HG03097 (cell line): ENCODE measurements around the gene CDH20.

Experiments
- ATAC-seq: cut with Tn5 transposase; IDR thresholded peaks from one replicate; pipeline ENCODE4 v1.9.1; 2021; ENCODE audit not compliant: unreplicated experiment, low FRiP score

CDH20 gene

GRCh38 chr18:61419763-61420162, 86.5 kb downstream of the CDH20 start:
- no peak for ATAC-seq

GRCh38 chr18:61420218-61420885, 87.1 kb downstream of the CDH20 start:
- no peak for ATAC-seq

GRCh38 chr18:61426492-61427053, 93.3 kb downstream of the CDH20 start:
- ATAC-seq = no peak

GRCh38 chr18:61428266-61428665, 95.0 kb downstream of the CDH20 start:
- no peak for ATAC-seq

- ATAC-seq = no peak
These were observed 99.4 kb downstream of the CDH20 start for GRCh38 chr18:61432590-61432989.

- ATAC-seq = peak; percentile 71
These were observed 101.9 kb downstream of the CDH20 start for GRCh38 chr18:61435064-61435652.

GRCh38 chr18:61443081-61443725, 110.0 kb downstream of the CDH20 start:
- ATAC-seq = no peak

- peak; percentile 97 for ATAC-seq
These were observed 115.1 kb downstream of the CDH20 start for GRCh38 chr18:61448316-61448715.

- no peak for ATAC-seq
These were observed 126.8 kb downstream of the CDH20 start for GRCh38 chr18:61459896-61460648.

- no peak for ATAC-seq
These were observed 131.4 kb downstream of the CDH20 start for GRCh38 chr18:61464551-61465142.

- no peak for ATAC-seq
These were observed 133.5 kb downstream of the CDH20 start for GRCh38 chr18:61466736-61467135.

- no peak for ATAC-seq
These were observed 136.9 kb downstream of the CDH20 start for GRCh38 chr18:61470031-61470674.

- no peak for ATAC-seq
These were observed 138.3 kb downstream of the CDH20 start for GRCh38 chr18:61471541-61471940.

- no peak for ATAC-seq
These were observed 138.7 kb downstream of the CDH20 start for GRCh38 chr18:61471942-61472341.

- ATAC-seq = no peak
These were observed 141.1 kb downstream of the CDH20 start for GRCh38 chr18:61474341-61474740.

- ATAC-seq = no peak
These were observed 141.7 kb downstream of the CDH20 start for GRCh38 chr18:61474918-61475317.

- no peak for ATAC-seq
These were observed 142.7 kb downstream of the CDH20 start for GRCh38 chr18:61475931-61476330.

GRCh38 chr18:61489334-61489733, 156.1 kb downstream of the CDH20 start:
- ATAC-seq = no peak

- ATAC-seq = no peak
These were observed 163.1 kb downstream of the CDH20 start for GRCh38 chr18:61496374-61496773.

- no peak for ATAC-seq
These were observed 164.2 kb downstream of the CDH20 start for GRCh38 chr18:61497422-61497821.
